ENCODE results near the gene PRSS53. TPM values are rescaled to one million over a fixed set of nuclear protein-coding genes. Genes with fewer than 3 reads are reported as not detected.
"Not testable (repeated sequence)": the region's sequence is repeated elsewhere in the genome, so short reads cannot be mapped to it uniquely, and the experiment has no call there.

The PRSS53 gene
- 3.1 and 4.9 TPM in 2 replicates for polyA plus RNA-seq (2012; rRNA removed)
- 0.23 and 0.45 TPM in 2 replicates for polyA plus RNA-seq (2012; cell fraction: cytosol; rRNA removed)
- 37.4 and 41.9 TPM in 2 replicates for polyA plus RNA-seq (2012; cell fraction: nucleus; rRNA removed)

DNA sequence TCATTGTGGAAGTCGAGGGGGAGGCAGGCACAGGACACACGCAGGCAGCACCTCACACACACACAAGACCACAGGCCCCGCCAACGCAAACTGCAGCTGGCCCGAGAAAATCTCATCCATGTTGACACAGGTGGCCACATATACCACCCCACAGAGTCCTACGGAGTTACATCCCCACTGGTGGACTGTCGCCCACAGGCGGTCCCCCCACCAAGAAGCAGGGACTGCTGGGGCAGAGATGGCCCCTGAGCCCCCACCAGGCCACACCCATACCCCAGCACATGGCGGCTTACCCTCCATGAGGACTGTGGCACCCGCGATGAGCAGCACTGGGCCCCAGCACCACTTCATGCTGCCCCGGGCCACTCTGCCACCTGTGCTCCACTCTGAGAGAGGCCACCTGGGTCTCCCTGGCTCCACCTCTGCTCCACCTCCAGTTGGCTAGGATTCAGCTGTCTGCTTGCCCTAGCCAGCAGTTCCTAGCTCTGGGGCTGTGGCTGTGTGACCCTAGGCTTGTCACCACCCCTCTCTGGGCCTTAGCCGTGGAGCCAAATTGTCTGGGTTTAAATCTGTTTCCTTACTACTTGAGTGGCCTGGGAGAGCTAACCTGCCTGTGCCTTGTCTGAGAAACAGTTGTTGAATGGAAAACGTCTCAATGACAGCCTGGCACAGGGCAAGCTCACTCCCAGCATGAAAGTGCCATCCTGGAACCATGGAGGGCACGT, at the start of gene PRSS53:
PRSS53 (minus strand) TSS at position 485 of the 725 bp plus-strand sequence; CDS start at position 351, 134 bp downstream.
- no peak within 1 kb of the TSS for H3K9ac ChIP-seq
- no peak for DNase-seq
- ChIA-PET CTCF (interaction anchor here (0.9 to 1.5 kb wide), 2 partner anchors 16 to 354 kb away, joined by 3 read pairs; partner anchors contain the start of gene ZNF843), POLR2A (interaction anchor here (1.7 kb wide), 1 partner anchor 15 kb away, joined by 3 read pairs; the partner anchor contains the start of genes ZNF646 and ZNF668)
- H3K4me2 ChIP-seq = no peak within 1 kb of the TSS
- peaks cover 7 to 23% of the 10 kb centered on the region in 2 experiments for H3K36me3 ChIP-seq (replicated peaks in 1 of 2; ENCODE audit: control insufficient read depth in 1 of 2, insufficient read depth in 2 of 2, low read length in 1 of 2)
- H3K27ac ChIP-seq (ENCODE audit: low read depth in 2 of 2, low read length in 1 of 2) = no peak within 1 kb of the TSS
- peaks cover 47% of the 10 kb centered on the region for H3K79me2 ChIP-seq (ENCODE audit: insufficient read depth)
- no peaks in the 10 kb centered on the region for H3K9me3 ChIP-seq
- no peaks in the 10 kb centered on the region for H3F3A ChIP-seq (replicated peaks; ENCODE audit: insufficient read depth)
- H3K4me3 ChIP-seq (ENCODE audit: low read depth in 2 of 2, low read length in 1 of 2) = no peak within 1 kb of the TSS
- H3K4me1 ChIP-seq (ENCODE audit: control insufficient read depth in 1 of 2, insufficient read depth in 2 of 2, low read depth in 1 of 2, low read length in 1 of 2) = peaks cover 4 to 16% of the 10 kb centered on the region in 2 experiments; a peak in 2 of 4 replicates
- H4K20me1 ChIP-seq (ENCODE audit: insufficient read depth) = peaks cover 7% of the 10 kb centered on the region; the same call in 1 of the 2 replicates
- no peaks in the 10 kb centered on the region for H3K9me2 ChIP-seq
- no peaks in the 10 kb centered on the region for H3K27me3 ChIP-seq (ENCODE audit: insufficient read depth)
- TF ChIP-seq NFIC (IDR thresholded peaks at IDR 0.05; ENCODE audit: borderline replicate concordance) (no peak), MEF2A (IDR thresholded peaks at IDR 0.05; ENCODE audit: borderline replicate concordance, low read depth) (no peak), RAD21 (IDR thresholded peaks at IDR 0.05; ENCODE audit: low read length) (no peak), POLR2AphosphoS5 (IDR thresholded peaks at IDR 0.05; ENCODE audit: low read depth, low read length) (no peak), EP300 (IDR thresholded peaks at IDR 0.05; ENCODE audit: borderline replicate concordance in 1 of 2, low read depth in 1 of 2, low read length in 1 of 2) (no peak), ELF1 (IDR thresholded peaks at IDR 0.05) (no peak), JUND (IDR thresholded peaks at IDR 0.05) (no peak), TEAD4 (IDR thresholded peaks at IDR 0.05; ENCODE audit: borderline replicate concordance, insufficient read depth) (no peak), EZH2phosphoT487 (IDR thresholded peaks at IDR 0.05; ENCODE audit: borderline replicate concordance, low read depth) (no peak), TCF12 (IDR thresholded peaks at IDR 0.05) (no peak), YY1 (IDR thresholded peaks at IDR 0.05; ENCODE audit: low read depth) (no peak), RFX5 (IDR thresholded peaks at IDR 0.05; ENCODE audit: low read length) (no peak), RCOR1 (IDR thresholded peaks at IDR 0.05; ENCODE audit: low read length) (no peak), FOXM1 (IDR thresholded peaks at IDR 0.05; ENCODE audit: low read depth) (no peak), GATA2 (CRISPR knock-in tag; IDR thresholded peaks at IDR 0.05) (no peak)
- TF ChIP-seq, protein P1, sequence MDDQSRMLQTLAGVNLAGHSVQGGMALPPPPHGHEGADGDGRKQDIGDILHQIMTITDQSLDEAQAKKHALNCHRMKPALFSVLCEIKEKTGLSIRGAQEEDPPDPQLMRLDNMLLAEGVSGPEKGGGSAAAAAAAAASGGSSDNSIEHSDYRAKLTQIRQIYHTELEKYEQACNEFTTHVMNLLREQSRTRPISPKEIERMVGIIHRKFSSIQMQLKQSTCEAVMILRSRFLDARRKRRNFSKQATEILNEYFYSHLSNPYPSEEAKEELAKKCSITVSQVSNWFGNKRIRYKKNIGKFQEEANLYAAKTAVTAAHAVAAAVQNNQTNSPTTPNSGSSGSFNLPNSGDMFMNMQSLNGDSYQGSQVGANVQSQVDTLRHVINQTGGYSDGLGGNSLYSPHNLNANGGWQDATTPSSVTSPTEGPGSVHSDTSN (IDR thresholded peaks at IDR 0.05) = no peak
- TF ChIP-seq, protein P2, sequence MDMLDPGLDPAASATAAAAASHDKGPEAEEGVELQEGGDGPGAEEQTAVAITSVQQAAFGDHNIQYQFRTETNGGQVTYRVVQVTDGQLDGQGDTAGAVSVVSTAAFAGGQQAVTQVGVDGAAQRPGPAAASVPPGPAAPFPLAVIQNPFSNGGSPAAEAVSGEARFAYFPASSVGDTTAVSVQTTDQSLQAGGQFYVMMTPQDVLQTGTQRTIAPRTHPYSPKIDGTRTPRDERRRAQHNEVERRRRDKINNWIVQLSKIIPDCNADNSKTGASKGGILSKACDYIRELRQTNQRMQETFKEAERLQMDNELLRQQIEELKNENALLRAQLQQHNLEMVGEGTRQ (IDR thresholded peaks at IDR 0.05; ENCODE audit: borderline replicate concordance, low read depth, low read length) = no peak
- TF ChIP-seq, protein P3, sequence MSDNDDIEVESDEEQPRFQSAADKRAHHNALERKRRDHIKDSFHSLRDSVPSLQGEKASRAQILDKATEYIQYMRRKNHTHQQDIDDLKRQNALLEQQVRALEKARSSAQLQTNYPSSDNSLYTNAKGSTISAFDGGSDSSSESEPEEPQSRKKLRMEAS (IDR thresholded peaks at IDR 0.05; ENCODE audit: low read depth) = no peak
- H2AFZ ChIP-seq (ENCODE audit: low read depth) = no peak within 1 kb of the TSS
- WGBS (ENCODE audit: low lambda C conversion rate) = 89% methylated on average over 7 of the region's 15 CpGs

DNA sequence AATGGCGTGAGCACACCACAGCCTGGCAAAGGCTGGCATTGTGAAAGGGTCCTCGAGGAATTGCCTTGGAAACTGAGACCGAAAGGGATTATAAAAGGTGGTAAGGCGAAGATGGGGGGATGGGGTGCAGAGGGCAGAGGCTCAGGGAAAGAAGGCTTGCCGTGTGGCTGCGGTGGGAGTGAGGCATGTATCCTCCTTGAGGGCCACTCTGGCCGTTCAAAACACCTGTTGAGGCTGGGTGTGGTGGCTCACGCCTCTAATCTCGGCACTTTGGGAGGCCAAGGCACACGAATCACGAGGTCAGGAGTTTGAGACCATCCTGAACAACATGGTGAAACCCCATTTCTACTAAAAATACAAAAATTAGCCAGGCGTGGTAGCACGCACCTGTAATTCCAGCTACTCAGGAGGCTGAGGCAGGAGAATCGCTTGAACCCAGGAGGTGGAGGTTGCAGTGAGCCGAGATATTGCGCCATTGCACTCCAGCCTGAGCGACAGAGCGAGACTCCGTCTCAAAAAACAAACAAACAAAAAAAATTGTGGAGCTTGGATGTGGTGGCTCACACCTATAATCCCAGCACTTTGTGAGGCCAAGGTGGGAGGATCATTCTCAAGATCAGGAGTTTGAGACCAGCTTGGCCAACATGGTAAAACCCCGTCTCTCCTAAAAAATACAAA, 48.2 kb upstream of the PRSS53 start:
- H3K4me3 ChIP-seq (ENCODE audit: low read depth in 2 of 2, low read length in 1 of 2); H4K20me1 ChIP-seq (ENCODE audit: insufficient read depth); H3K27me3 ChIP-seq (ENCODE audit: insufficient read depth); DNase-seq; H3K27ac ChIP-seq (ENCODE audit: low read depth in 2 of 2, low read length in 1 of 2); H3K9me3 ChIP-seq; H3F3A ChIP-seq (replicated peaks; ENCODE audit: insufficient read depth); H3K79me2 ChIP-seq (ENCODE audit: insufficient read depth); H3K36me3 ChIP-seq (replicated peaks in 1 of 2; ENCODE audit: control insufficient read depth in 1 of 2, insufficient read depth in 2 of 2, low read length in 1 of 2); H3K9me2 ChIP-seq; H3K9ac ChIP-seq; H2AFZ ChIP-seq (ENCODE audit: low read depth); H3K4me2 ChIP-seq: not testable (repeated sequence)
- 87% methylated on average over 20 of the region's 20 CpGs for WGBS (ENCODE audit: low lambda C conversion rate)
- peaks cover 12 to 38% of the 10 kb centered on the region in 2 experiments; a peak in 2 of 4 replicates for H3K4me1 ChIP-seq (ENCODE audit: control insufficient read depth in 1 of 2, insufficient read depth in 2 of 2, low read depth in 1 of 2, low read length in 1 of 2)
- ChIA-PET CTCF (interaction anchor here (1.0 kb wide), 1 partner anchor 152 kb away, joined by 3 read pairs; no protein-coding TSS in a partner anchor), POLR2A (interaction anchor here (0.6 to 0.7 kb wide), 2 partner anchors 22 to 185 kb away, joined by 3 read pairs; no protein-coding TSS in a partner anchor)
